HEK293 (cell line): ENCODE data around the gene CYP2B6.
A peak's percentile ranks its signal among the peaks of the same experiment; 100 is the strongest.
"Not testable (repeated sequence)": the region's sequence is repeated elsewhere in the genome, so short reads cannot be mapped to it uniquely, and the experiment has no call there.

Experiments
- CTCF ChIA-PET: fragments of 350-600 bp; formaldehyde crosslinking; extraction: SDS; loops from one replicate; lab custom pipeline; 2021; ENCODE audit warnings: antibody characterized with exemption; lab: Yijun Ruan, JAX
- POLR2A ChIA-PET: fragments of 300-600 bp; formaldehyde crosslinking; extraction: SDS; loops from one replicate; lab custom pipeline; 2020; ENCODE audit warnings: antibody characterized with exemption, inconsistent platforms; lab: Yijun Ruan, JAX
- H3K27ac ChIP-seq: fragments of 200-500 bp; sonication (Bioruptor generic); 2 replicates; pipeline ENCODE4 v1.5.1; 2014; ENCODE audit warnings: low read depth, low read length, control low read depth, inconsistent platforms; ENCODE audit errors: extremely low read depth
- H3K36me3 ChIP-seq, 2 experiments: fragments of 200-500 bp in 1 of 2; sonication (Bioruptor generic) in 1 of 2; 1 replicate in 1 of 2; 2 replicates in 1 of 2; pipeline ENCODE4 v1.5.1; 2014 to 2017; ENCODE audit warnings: inconsistent platforms in 2 of 2, low read length in 2 of 2; ENCODE audit not compliant: control insufficient read depth in 2 of 2, insufficient read depth in 1 of 2
- H3K4me1 ChIP-seq: fragments of 200-500 bp; sonication (Bioruptor generic); 2 replicates; pipeline ENCODE4 v1.5.1; 2014; ENCODE audit warnings: mild to moderate bottlenecking, low read length, inconsistent platforms; ENCODE audit not compliant: control insufficient read depth, insufficient read depth
- H3K4me3 ChIP-seq: 2 replicates; pipeline ENCODE4 v1.5.1; 2011; ENCODE audit warnings: low read depth, mild to moderate bottlenecking, control low read depth, low read length, moderate library complexity
- H3K9me3 ChIP-seq: fragments of 200-500 bp; sonication (Bioruptor generic); 2 replicates; pipeline ENCODE4 v1.5.1; 2014; ENCODE audit warnings: low read depth, low read length, inconsistent platforms; ENCODE audit not compliant: control insufficient read depth, insufficient read depth
- GLIS1 ChIP-seq: fragments of 450-650 bp; formaldehyde crosslinking; IDR thresholded peaks from 2 replicates; pipeline ENCODE4 v1.5.1; 2016; ENCODE audit warnings: missing biosample characterization, missing genetic modification characterization
- HOXD13 ChIP-seq: sonication (generic); formaldehyde crosslinking; IDR thresholded peaks from 2 replicates; pipeline ENCODE4 v1.8.0; 2022; ENCODE audit warnings: missing genetic modification reagents, borderline replicate concordance
- KLF1 ChIP-seq: fragments of 450-650 bp; formaldehyde crosslinking; IDR thresholded peaks from 2 replicates; pipeline ENCODE4 v1.5.1; 2016; ENCODE audit warnings: missing biosample characterization, missing genetic modification characterization
- KLF9 ChIP-seq: fragments of 450-650 bp; formaldehyde crosslinking; IDR thresholded peaks from 2 replicates; pipeline ENCODE4 v1.5.1; 2016; ENCODE audit warnings: missing biosample characterization, missing genetic modification characterization, low read depth
- ZNF114 ChIP-seq: fragments of 450-650 bp; formaldehyde crosslinking; IDR thresholded peaks from 2 replicates; pipeline ENCODE4 v1.5.0; 2017; ENCODE audit warnings: missing biosample characterization, missing genetic modification characterization
- ZNF24 ChIP-seq: fragments of 450-650 bp; formaldehyde crosslinking; IDR thresholded peaks from 2 replicates; pipeline ENCODE4 v1.5.1; 2016; ENCODE audit warnings: missing biosample characterization, missing genetic modification characterization
- ZNF248 ChIP-seq: fragments of 450-650 bp; formaldehyde crosslinking; IDR thresholded peaks from 2 replicates; pipeline ENCODE4 v1.5.1; 2017; ENCODE audit warnings: missing biosample characterization, missing genetic modification characterization
- ZNF335 ChIP-seq: fragments of 450-650 bp; formaldehyde crosslinking; conservative IDR thresholded peaks from 2 replicates; pipeline ENCODE4 v1.5.1; 2016; ENCODE audit warnings: missing biosample characterization, missing genetic modification characterization
- ZNF350 ChIP-seq: fragments of 450-650 bp; formaldehyde crosslinking; IDR thresholded peaks from 2 replicates; pipeline ENCODE4 v1.5.0; 2017; ENCODE audit warnings: missing biosample characterization, mild to moderate bottlenecking, missing genetic modification characterization
- ZNF354C ChIP-seq: fragments of 450-650 bp; formaldehyde crosslinking; IDR thresholded peaks from 2 replicates; pipeline ENCODE4 v1.5.1; 2016; ENCODE audit warnings: missing biosample characterization, missing genetic modification characterization, low read depth, borderline replicate concordance
- ZNF501 ChIP-seq: fragments of 450-650 bp; formaldehyde crosslinking; IDR thresholded peaks from 2 replicates; pipeline ENCODE4 v1.5.1; 2016; ENCODE audit warnings: missing biosample characterization, missing genetic modification characterization
- ZNF514 ChIP-seq: fragments of 450-650 bp; formaldehyde crosslinking; IDR thresholded peaks from 2 replicates; pipeline ENCODE4 v1.5.1; 2016; ENCODE audit warnings: missing biosample characterization, missing genetic modification characterization
- ZNF571 ChIP-seq: fragments of 450-650 bp; formaldehyde crosslinking; IDR thresholded peaks from 2 replicates; pipeline ENCODE4 v1.5.0; 2017; ENCODE audit warnings: missing biosample characterization, missing genetic modification characterization
- ZNF600 ChIP-seq: fragments of 450-650 bp; formaldehyde crosslinking; IDR thresholded peaks from 2 replicates; pipeline ENCODE4 v1.5.1; 2016; ENCODE audit warnings: missing biosample characterization, missing genetic modification characterization
- ZNF707 ChIP-seq: fragments of 450-650 bp; formaldehyde crosslinking; IDR thresholded peaks from 2 replicates; pipeline ENCODE4 v1.5.1; 2016; ENCODE audit warnings: missing biosample characterization, missing genetic modification characterization
- ZSCAN23 ChIP-seq: fragments of 450-650 bp; formaldehyde crosslinking; IDR thresholded peaks from 2 replicates; pipeline ENCODE4 v1.5.1; 2016; ENCODE audit warnings: missing biosample characterization, missing genetic modification characterization
- TF ChIP-seq, protein P1 (sequence below): fragments of 450-650 bp; formaldehyde crosslinking; IDR thresholded peaks from 2 replicates; pipeline ENCODE4 v1.5.1; 2016; ENCODE audit warnings: missing biosample characterization, missing genetic modification characterization
- TF ChIP-seq, protein P2 (sequence below): fragments of 450-650 bp; formaldehyde crosslinking; IDR thresholded peaks from 2 replicates; pipeline ENCODE4 v1.5.1; 2017; ENCODE audit warnings: missing biosample characterization, missing genetic modification characterization
- TF ChIP-seq, protein P3 (sequence below): fragments of 450-650 bp; formaldehyde crosslinking; IDR thresholded peaks from 2 replicates; pipeline ENCODE4 v1.5.1; 2016; ENCODE audit warnings: missing biosample characterization, missing genetic modification characterization
- TF ChIP-seq, protein P4 (sequence below): IDR thresholded peaks from 2 replicates; pipeline ENCODE4 v1.6.1; 2011; ENCODE audit warnings: mild to moderate bottlenecking, low read depth, low read length, borderline replicate concordance
- TF ChIP-seq, protein P5 (sequence below): fragments of 450-650 bp; formaldehyde crosslinking; IDR thresholded peaks from 2 replicates; pipeline ENCODE4 v1.5.1; 2017; ENCODE audit warnings: missing biosample characterization, missing genetic modification characterization
- TF ChIP-seq, protein P6 (sequence below): fragments of 450-650 bp; formaldehyde crosslinking; IDR thresholded peaks from 2 replicates; pipeline ENCODE4 v1.5.1; 2017; ENCODE audit warnings: missing biosample characterization, missing genetic modification characterization

CYP2B6 gene

DNA sequence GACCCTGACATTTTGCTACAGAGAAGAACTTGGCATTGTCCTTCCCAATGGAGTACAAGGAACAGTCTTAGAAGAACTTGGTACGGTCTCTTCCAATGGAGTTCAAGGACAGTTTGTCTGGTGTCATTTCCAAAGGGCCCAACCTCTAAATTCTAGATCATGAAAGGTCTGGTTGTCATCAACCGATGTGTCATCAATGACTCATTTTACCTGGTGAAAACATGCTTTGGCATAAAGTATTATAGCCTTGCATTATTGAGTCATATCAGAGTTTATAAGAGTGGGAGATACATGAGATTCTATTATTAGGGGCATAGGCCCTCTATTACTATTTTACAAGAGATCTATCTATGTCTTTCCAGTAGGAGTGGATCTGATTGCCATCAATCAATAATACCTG, 4.3 kb downstream of the CYP2B6 start:
- TF ChIP-seq ZNF571 (tag by site-specific recombination) (no peak), ZNF114 (tag by site-specific recombination) (no peak), ZSCAN23 (tag by site-specific recombination) (no peak), ZNF514 (tag by site-specific recombination) (no peak), ZNF600 (tag by site-specific recombination) (no peak), ZNF354C (tag by site-specific recombination) (no peak), KLF1 (tag by site-specific recombination) (no peak), ZNF707 (tag by site-specific recombination) (no peak), HOXD13 (CRISPR knock-in tag) (no peak)
- TF ChIP-seq, protein P1, sequence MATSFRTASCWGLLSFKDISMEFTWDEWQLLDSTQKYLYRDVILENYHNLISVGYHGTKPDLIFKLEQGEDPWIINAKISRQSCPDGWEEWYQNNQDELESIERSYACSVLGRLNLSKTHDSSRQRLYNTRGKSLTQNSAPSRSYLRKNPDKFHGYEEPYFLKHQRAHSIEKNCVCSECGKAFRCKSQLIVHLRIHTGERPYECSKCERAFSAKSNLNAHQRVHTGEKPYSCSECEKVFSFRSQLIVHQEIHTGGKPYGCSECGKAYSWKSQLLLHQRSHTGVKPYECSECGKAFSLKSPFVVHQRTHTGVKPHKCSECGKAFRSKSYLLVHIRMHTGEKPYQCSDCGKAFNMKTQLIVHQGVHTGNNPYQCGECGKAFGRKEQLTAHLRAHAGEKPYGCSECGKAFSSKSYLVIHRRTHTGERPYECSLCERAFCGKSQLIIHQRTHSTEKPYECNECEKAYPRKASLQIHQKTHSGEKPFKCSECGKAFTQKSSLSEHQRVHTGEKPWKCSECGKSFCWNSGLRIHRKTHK: no peak
- TF ChIP-seq, protein P2, sequence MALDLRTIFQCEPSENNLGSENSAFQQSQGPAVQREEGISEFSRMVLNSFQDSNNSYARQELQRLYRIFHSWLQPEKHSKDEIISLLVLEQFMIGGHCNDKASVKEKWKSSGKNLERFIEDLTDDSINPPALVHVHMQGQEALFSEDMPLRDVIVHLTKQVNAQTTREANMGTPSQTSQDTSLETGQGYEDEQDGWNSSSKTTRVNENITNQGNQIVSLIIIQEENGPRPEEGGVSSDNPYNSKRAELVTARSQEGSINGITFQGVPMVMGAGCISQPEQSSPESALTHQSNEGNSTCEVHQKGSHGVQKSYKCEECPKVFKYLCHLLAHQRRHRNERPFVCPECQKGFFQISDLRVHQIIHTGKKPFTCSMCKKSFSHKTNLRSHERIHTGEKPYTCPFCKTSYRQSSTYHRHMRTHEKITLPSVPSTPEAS (tag by site-specific recombination): no peak
- TF ChIP-seq, protein P3, sequence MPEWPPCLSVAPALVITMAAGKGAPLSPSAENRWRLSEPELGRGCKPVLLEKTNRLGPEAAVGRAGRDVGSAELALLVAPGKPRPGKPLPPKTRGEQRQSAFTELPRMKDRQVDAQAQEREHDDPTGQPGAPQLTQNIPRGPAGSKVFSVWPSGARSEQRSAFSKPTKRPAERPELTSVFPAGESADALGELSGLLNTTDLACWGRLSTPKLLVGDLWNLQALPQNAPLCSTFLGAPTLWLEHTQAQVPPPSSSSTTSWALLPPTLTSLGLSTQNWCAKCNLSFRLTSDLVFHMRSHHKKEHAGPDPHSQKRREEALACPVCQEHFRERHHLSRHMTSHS (tag by site-specific recombination): no peak
- TF ChIP-seq, protein P4, sequence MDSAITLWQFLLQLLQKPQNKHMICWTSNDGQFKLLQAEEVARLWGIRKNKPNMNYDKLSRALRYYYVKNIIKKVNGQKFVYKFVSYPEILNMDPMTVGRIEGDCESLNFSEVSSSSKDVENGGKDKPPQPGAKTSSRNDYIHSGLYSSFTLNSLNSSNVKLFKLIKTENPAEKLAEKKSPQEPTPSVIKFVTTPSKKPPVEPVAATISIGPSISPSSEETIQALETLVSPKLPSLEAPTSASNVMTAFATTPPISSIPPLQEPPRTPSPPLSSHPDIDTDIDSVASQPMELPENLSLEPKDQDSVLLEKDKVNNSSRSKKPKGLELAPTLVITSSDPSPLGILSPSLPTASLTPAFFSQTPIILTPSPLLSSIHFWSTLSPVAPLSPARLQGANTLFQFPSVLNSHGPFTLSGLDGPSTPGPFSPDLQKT: no peak
- Histone ChIP-seq H3K27ac (no peak overlapping the region), H3K36me3 (no peaks in the 10 kb centered on the region), H3K4me1 (no peaks in the 10 kb centered on the region), H3K9me3 (no peaks in the 10 kb centered on the region; the same call in 1 of the 2 replicates), H3K4me3 (no peak overlapping the region)
- POLR2A ChIA-PET: no interaction called here
- CTCF ChIA-PET: interaction anchor here (0.6 to 1.9 kb wide), 2 partner anchors 21 to 175 kb away, joined by 3 to 8 read pairs; no protein-coding TSS in a partner anchor

DNA sequence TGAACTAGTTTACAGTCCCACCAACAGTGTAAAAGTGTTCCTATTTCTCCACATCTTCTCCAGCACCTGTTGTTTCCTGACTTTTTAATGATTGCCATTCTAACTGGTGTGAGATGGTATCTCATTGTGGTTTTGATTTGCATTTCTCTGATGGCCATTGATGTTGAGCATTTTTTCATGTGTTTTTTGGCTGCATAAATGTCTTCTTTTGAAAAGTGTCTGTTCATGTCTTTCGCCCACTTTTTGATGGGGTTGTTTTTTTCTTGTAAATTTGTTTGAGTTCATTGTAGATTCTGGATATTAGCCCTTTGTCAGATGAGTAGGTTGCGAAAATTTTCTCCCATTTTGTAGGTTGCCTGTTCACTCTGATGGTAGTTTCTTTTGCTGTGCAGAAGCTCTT, 7.9 kb downstream of the CYP2B6 start:
- H3K27ac ChIP-seq, H3K36me3 ChIP-seq, H3K4me3 ChIP-seq, H3K9me3 ChIP-seq, H3K4me1 ChIP-seq, POLR2A ChIA-PET: not testable (repeated sequence)
- CTCF ChIA-PET: interaction anchor here (1.2 to 1.5 kb wide), 2 partner anchors 9 to 24 kb away, joined by 4 to 6 read pairs; no protein-coding TSS in a partner anchor

DNA sequence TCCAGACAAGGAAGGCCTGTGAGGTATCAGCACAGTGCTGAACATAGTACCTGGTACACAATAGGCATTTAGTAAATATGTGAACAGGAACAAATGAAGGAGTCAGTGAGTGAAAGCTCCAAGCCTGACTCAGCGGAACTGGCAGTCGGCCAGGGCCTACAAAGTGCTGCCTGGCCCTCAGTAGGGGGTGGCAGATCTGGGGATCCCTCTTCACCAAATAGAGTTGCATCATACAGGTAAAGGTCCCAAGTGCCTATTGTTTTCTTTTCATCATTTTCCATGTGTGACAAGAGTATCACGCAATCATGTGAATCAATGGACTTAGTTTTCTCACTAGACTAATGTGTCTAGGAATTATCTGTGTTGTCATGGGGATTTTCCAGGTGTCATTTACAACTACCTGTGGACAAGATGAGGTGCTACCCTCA, 9.2 kb downstream of the CYP2B6 start:
- no peak overlapping the region for H3K27ac ChIP-seq
- no peak for TF ChIP-seq ZNF501 (tag by site-specific recombination)
- TF ChIP-seq GLIS1 (tag by site-specific recombination): peak; percentile 73
- peak; percentile 80 for TF ChIP-seq ZNF24 (tag by site-specific recombination)
- no peak for TF ChIP-seq KLF9 (tag by site-specific recombination)
- TF ChIP-seq, protein P5, sequence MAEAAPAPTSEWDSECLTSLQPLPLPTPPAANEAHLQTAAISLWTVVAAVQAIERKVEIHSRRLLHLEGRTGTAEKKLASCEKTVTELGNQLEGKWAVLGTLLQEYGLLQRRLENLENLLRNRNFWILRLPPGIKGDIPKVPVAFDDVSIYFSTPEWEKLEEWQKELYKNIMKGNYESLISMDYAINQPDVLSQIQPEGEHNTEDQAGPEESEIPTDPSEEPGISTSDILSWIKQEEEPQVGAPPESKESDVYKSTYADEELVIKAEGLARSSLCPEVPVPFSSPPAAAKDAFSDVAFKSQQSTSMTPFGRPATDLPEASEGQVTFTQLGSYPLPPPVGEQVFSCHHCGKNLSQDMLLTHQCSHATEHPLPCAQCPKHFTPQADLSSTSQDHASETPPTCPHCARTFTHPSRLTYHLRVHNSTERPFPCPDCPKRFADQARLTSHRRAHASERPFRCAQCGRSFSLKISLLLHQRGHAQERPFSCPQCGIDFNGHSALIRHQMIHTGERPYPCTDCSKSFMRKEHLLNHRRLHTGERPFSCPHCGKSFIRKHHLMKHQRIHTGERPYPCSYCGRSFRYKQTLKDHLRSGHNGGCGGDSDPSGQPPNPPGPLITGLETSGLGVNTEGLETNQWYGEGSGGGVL: 0 out of 2 replicates have a peak, but pooled peaks have one; percentile 27
- peak; percentile 44 for TF ChIP-seq ZNF335 (tag by site-specific recombination)
- TF ChIP-seq ZNF248 (tag by site-specific recombination): peak; percentile 18; the same call in 1 of the 2 replicates
- TF ChIP-seq, protein P6, sequence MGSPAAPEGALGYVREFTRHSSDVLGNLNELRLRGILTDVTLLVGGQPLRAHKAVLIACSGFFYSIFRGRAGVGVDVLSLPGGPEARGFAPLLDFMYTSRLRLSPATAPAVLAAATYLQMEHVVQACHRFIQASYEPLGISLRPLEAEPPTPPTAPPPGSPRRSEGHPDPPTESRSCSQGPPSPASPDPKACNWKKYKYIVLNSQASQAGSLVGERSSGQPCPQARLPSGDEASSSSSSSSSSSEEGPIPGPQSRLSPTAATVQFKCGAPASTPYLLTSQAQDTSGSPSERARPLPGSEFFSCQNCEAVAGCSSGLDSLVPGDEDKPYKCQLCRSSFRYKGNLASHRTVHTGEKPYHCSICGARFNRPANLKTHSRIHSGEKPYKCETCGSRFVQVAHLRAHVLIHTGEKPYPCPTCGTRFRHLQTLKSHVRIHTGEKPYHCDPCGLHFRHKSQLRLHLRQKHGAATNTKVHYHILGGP (tag by site-specific recombination): 0 out of 2 replicates have a peak, but pooled peaks have one; percentile 66
- peak; percentile 39; the same call in 1 of the 2 replicates for TF ChIP-seq ZNF350 (tag by site-specific recombination)
- TF ChIP-seq, all 188 proteins: peak for 7
- Histone ChIP-seq H3K36me3 (no peaks in the 10 kb centered on the region), H3K4me3 (no peak overlapping the region), H3K9me3 (no peaks in the 10 kb centered on the region), H3K4me1 (no peaks in the 10 kb centered on the region)
- ChIA-PET CTCF (interaction anchor here (0.5 to 1.5 kb wide), 7 partner anchors 10 to 67 kb away, joined by 3 to 6 read pairs (median 4); no protein-coding TSS in a partner anchor), POLR2A (interaction anchor here (0.6 kb wide), 1 partner anchor 714 kb away, joined by 5 read pairs; no protein-coding TSS in a partner anchor)
